ES-I3 (cell line): ENCODE results near the gene IRF3.

Experiments
- H3K36me3 ChIP-seq: 2 replicates; pipeline ENCODE4 v1.6.1; 2013; ENCODE audit warnings: mild to moderate bottlenecking, low read length, control low read depth, moderate library complexity; ENCODE audit not compliant: insufficient read depth
- H3K4me1 ChIP-seq: 2 replicates; pipeline ENCODE4 v1.6.1; 2013; ENCODE audit warnings: mild to moderate bottlenecking, control low read depth, low read length; ENCODE audit not compliant: insufficient read depth
- H3K9ac ChIP-seq: 2 replicates; pipeline ENCODE4 v1.6.1; 2013; ENCODE audit warnings: low read depth, mild to moderate bottlenecking, low read length, moderate library complexity
- H3K9me3 ChIP-seq: 2 replicates; pipeline ENCODE4 v1.6.1; 2013; ENCODE audit warnings: mild to moderate bottlenecking, low read length, moderate library complexity; ENCODE audit not compliant: control insufficient read depth, insufficient read depth

The IRF3 gene

GRCh38 chr19:49683814-49684250, 18.2 kb upstream of the IRF3 start:
- Histone ChIP-seq H3K36me3 (peaks cover 16% of the 10 kb centered on the region), H3K9ac (no peak overlapping the region), H3K4me1 (peaks cover 25% of the 10 kb centered on the region), H3K9me3 (no peaks in the 10 kb centered on the region)

GRCh38 chr19:49682274-49682673, 16.6 kb upstream of the IRF3 start:
- Histone ChIP-seq H3K9me3 (no peaks in the 10 kb centered on the region), H3K4me1 (peaks cover 17% of the 10 kb centered on the region), H3K36me3 (peaks cover 16% of the 10 kb centered on the region), H3K9ac (no peak overlapping the region)

- no peaks in the 10 kb centered on the region for H3K9me3 ChIP-seq
- no peak overlapping the region for H3K9ac ChIP-seq
- peaks cover 16% of the 10 kb centered on the region for H3K36me3 ChIP-seq
- peaks cover 14% of the 10 kb centered on the region for H3K4me1 ChIP-seq
Observed at GRCh38 chr19:49681830-49682229, 16.2 kb upstream of the IRF3 start.

- Histone ChIP-seq H3K4me1 (peaks cover 13% of the 10 kb centered on the region), H3K36me3 (peaks cover 16% of the 10 kb centered on the region), H3K9ac (no peak overlapping the region; the same call in 1 of the 2 replicates), H3K9me3 (no peaks in the 10 kb centered on the region)
Observed at GRCh38 chr19:49680421-49681351, 15.0 kb upstream of the IRF3 start.

- Histone ChIP-seq H3K4me1 (peaks cover 15% of the 10 kb centered on the region), H3K9me3 (no peaks in the 10 kb centered on the region), H3K36me3 (peaks cover 11% of the 10 kb centered on the region), H3K9ac (no peak overlapping the region; the same call in 1 of the 2 replicates)
Observed at GRCh38 chr19:49679771-49680413, 14.2 kb upstream of the IRF3 start.

GRCh38 chr19:49678985-49679770, 13.5 kb upstream of the IRF3 start:
- no peaks in the 10 kb centered on the region for H3K9me3 ChIP-seq
- no peak overlapping the region for H3K9ac ChIP-seq
- H3K4me1 ChIP-seq = peaks cover 16% of the 10 kb centered on the region
- H3K36me3 ChIP-seq = peaks cover 11% of the 10 kb centered on the region

- H3K9ac ChIP-seq = peak overlapping the region; percentile 100
- no peaks in the 10 kb centered on the region for H3K9me3 ChIP-seq
- H3K4me1 ChIP-seq = peaks cover 16% of the 10 kb centered on the region
- H3K36me3 ChIP-seq = peaks cover 10% of the 10 kb centered on the region
Observed at GRCh38 chr19:49677901-49678674, 12.4 kb upstream of the IRF3 start.

- H3K36me3 ChIP-seq = peaks cover 6% of the 10 kb centered on the region
- peak within 1 kb of the TSS; percentile 100 for H3K9ac ChIP-seq
- no peaks in the 10 kb centered on the region for H3K9me3 ChIP-seq
- peaks cover 16% of the 10 kb centered on the region for H3K4me1 ChIP-seq
Observed at GRCh38 chr19:49677231-49677900, 11.7 kb upstream of the IRF3 start, which contains the start of gene PRMT1. Gene PRMT1 (plus strand): TSS chr19:49677271. CDS start chr19:49677281, 10 bp downstream.

- H3K9me3 ChIP-seq = no peaks in the 10 kb centered on the region
- peaks cover 16% of the 10 kb centered on the region for H3K4me1 ChIP-seq
- peak overlapping the region; percentile 100 for H3K9ac ChIP-seq
- H3K36me3 ChIP-seq = peaks cover 3% of the 10 kb centered on the region
Observed at GRCh38 chr19:49676784-49677230, 11.2 kb upstream of the IRF3 start.

GRCh38 chr19:49676136-49676783, 10.6 kb upstream of the IRF3 start:
- no peaks in the 10 kb centered on the region for H3K9me3 ChIP-seq
- H3K36me3 ChIP-seq = peaks cover 3% of the 10 kb centered on the region; the same call in 1 of the 2 replicates
- peaks cover 16% of the 10 kb centered on the region for H3K4me1 ChIP-seq
- peak overlapping the region; percentile 100 for H3K9ac ChIP-seq

- H3K9me3 ChIP-seq = no peaks in the 10 kb centered on the region
Observed at GRCh38 chr19:49672131-49672919, 6.7 kb upstream of the IRF3 start.

GRCh38 chr19:49669516-49669915, 3.9 kb upstream of the IRF3 start:
- Histone ChIP-seq H3K9ac (no peak overlapping the region), H3K4me1 (no peaks in the 10 kb centered on the region; the same call in 1 of the 2 replicates), H3K36me3 (peaks cover 3% of the 10 kb centered on the region; the same call in 1 of the 2 replicates), H3K9me3 (no peaks in the 10 kb centered on the region)

More at GRCh38 chr19:49672131-49672919, 6.7 kb upstream of the IRF3 start:
- H3K4me1 ChIP-seq = peaks cover 3% of the 10 kb centered on the region
- peak overlapping the region; percentile 36 for H3K9ac ChIP-seq
- H3K36me3 ChIP-seq = peaks cover 3% of the 10 kb centered on the region; the same call in 1 of the 2 replicates
